ENCODE measurements around the gene AQR.
"Not testable (repeated sequence)": the region's sequence is repeated elsewhere in the genome, so short reads cannot be mapped to it uniquely, and the experiment has no call there.

The AQR gene

GRCh38 chr15:34869110-34869509 is 100.4 kb downstream of the AQR start:
- DNase-seq, result no peak

- no peak for DNase-seq
Observed at GRCh38 chr15:34865531-34865930, 104.0 kb downstream of the AQR start.

GRCh38 chr15:34861214-34861613 is 108.3 kb downstream of the AQR start:
- no peak for DNase-seq

- DNase-seq, result peak in 1 of 2 experiments; percentile 20
Observed at GRCh38 chr15:34855893-34856292, 113.6 kb downstream of the AQR start.

GRCh38 chr15:34855413-34855812 is 114.1 kb downstream of the AQR start:
- no peak for DNase-seq

- no peak for DNase-seq
Observed at GRCh38 chr15:34854232-34854631, 115.3 kb downstream of the AQR start.

GRCh38 chr15:34853001-34853758 is 116.4 kb downstream of the AQR start:
- no peak for DNase-seq

- no peak for DNase-seq
Observed at GRCh38 chr15:34851751-34852150, 117.8 kb downstream of the AQR start.

- no peak for DNase-seq
Observed at GRCh38 chr15:34851007-34851406, 118.5 kb downstream of the AQR start.

- DNase-seq, result no peak
Observed at GRCh38 chr15:34850121-34850520, 119.4 kb downstream of the AQR start.

GRCh38 chr15:34849364-34849959 is 120.1 kb downstream of the AQR start:
- DNase-seq, result no peak

- no peak for DNase-seq
Observed at GRCh38 chr15:34847598-34847997, 121.9 kb downstream of the AQR start.

- no peak for DNase-seq
Observed at GRCh38 chr15:34841262-34841725, 128.2 kb downstream of the AQR start.

GRCh38 chr15:34838282-34838681 is 131.3 kb downstream of the AQR start:
- DNase-seq, result no peak

GRCh38 chr15:34837246-34838016 is 132.1 kb downstream of the AQR start:
- DNase-seq, result no peak

GRCh38 chr15:34828145-34828911 is 141.2 kb downstream of the AQR start:
- no peak for DNase-seq

- DNase-seq, result no peak
Observed at GRCh38 chr15:34821831-34822230, 147.7 kb downstream of the AQR start.

GRCh38 chr15:34820110-34820509 is 149.4 kb downstream of the AQR start:
- DNase-seq, result no peak

GRCh38 chr15:34818526-34818925 is 151.0 kb downstream of the AQR start:
- DNase-seq, result no peak

- no peak for DNase-seq
Observed at GRCh38 chr15:34815836-34816235, 153.7 kb downstream of the AQR start.

GRCh38 chr15:34813446-34814190 is 155.9 kb downstream of the AQR start:
- no peak for DNase-seq

- not testable (repeated sequence) for DNase-seq
Observed at GRCh38 chr15:34812868-34813365, 156.6 kb downstream of the AQR start.
